ENCODE results near the gene IFI27L2. TPM values are rescaled to one million over a fixed set of nuclear protein-coding genes. Genes with fewer than 3 reads are reported as not detected.

Gene IFI27L2
- total and polyA plus RNA-seq, 2 of the 8 experiments (the other 6 are each of a cell fraction or from before 2014, with no cell fraction given), result 14.0 to 69.6 TPM

DNA sequence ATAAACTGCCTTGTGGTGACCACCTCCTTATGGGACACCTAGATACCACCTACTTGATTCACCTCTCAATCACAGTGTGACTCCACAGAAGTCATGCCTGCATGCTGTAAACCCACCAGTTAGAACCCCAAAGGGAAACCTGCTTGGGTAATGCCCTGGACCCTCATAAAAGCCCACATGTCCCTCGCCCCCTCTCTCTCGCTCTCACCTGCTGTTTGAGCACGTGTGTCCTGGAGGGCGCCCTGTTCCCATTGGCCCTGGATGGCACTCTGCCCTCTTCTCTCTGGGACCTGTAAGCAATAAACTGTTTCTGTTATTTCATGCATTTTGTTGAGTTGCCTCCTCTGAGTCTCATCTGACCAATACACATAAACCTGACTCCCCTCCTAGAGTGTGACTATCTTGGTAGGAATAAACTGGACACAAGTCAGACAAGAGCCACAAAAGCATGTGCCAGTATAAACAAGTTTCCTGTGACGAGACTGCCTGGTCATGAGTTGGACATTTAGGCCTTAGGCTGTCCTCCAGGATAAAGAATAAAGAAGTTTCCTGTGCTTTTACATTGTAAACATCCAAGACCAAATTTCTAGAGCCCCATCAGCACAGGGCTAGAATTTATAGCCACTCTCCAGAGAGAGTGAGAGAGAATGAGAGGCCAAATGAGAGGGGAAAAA lies 8.6 kb downstream of the IFI27L2 start (continued):
- TF ChIP-seq CTCF (IDR thresholded peaks at IDR 0.05; ENCODE audit: control extremely low read depth in 1 of 3, insufficient read depth in 1 of 3, low read depth in 1 of 3, low read length in 3 of 3), result no peak
- no peak for TF ChIP-seq CEBPB (IDR thresholded peaks at IDR 0.05; ENCODE audit: low read depth, low read length)
- TF ChIP-seq SP1 (IDR thresholded peaks at IDR 0.05; ENCODE audit: low read depth, low read length), result no peak
- TF ChIP-seq ZNF274 (IDR thresholded peaks at IDR 0.05; ENCODE audit: borderline replicate concordance, extremely low read depth, low read length), result no peak
- TF ChIP-seq NRF1 (IDR thresholded peaks at IDR 0.05; ENCODE audit: low read depth, low read length), result no peak
- TF ChIP-seq BRCA1 (IDR thresholded peaks at IDR 0.05; ENCODE audit: low read depth, low read length), result no peak
- TF ChIP-seq SUZ12 (IDR thresholded peaks at IDR 0.05; ENCODE audit: low read length), result no peak
- TF ChIP-seq YY1 (IDR thresholded peaks at IDR 0.05; ENCODE audit: low read depth, low read length), result no peak
- no peak for TF ChIP-seq ASH2L (IDR thresholded peaks at IDR 0.05; ENCODE audit: low read length)
- TF ChIP-seq FOSL1 (IDR thresholded peaks at IDR 0.05; ENCODE audit: insufficient read depth, low read depth, low read length), result no peak
